Testis (tissue), 3 donors: ENCODE results near the gene MYL6B. TPM values are rescaled to one million over a fixed set of nuclear protein-coding genes. Genes with fewer than 3 reads are reported as not detected.
A peak's percentile ranks its signal among the peaks of the same experiment; 100 is the strongest.

Source experiments
- DNase-seq: peaks from one replicate; pipeline ENCODE4 v3.0.0-alpha.2; 2019
- H3K27ac ChIP-seq, 2 donors: fragments of 200-600 bp; sonication (generic); one replicate each; pipeline ENCODE4 v1.5.1; 2019
- H3K27me3 ChIP-seq: fragments of 200-600 bp; sonication (generic); one replicate; pipeline ENCODE4 v1.5.1; 2019
- H3K36me3 ChIP-seq: fragments of 200-600 bp; sonication (generic); one replicate; pipeline ENCODE4 v1.5.1; 2017; ENCODE audit warnings: low read depth; ENCODE audit errors: missing control alignments
- H3K4me1 ChIP-seq: fragments of 200-600 bp; sonication (generic); one replicate; pipeline ENCODE4 v1.5.1; 2019
- H3K4me3 ChIP-seq, 2 donors: fragments of 200-600 bp; sonication (generic); one replicate each; pipeline ENCODE4 v1.5.1; 2017 to 2019
- H3K9me3 ChIP-seq: fragments of 200-600 bp; sonication (generic); one replicate; pipeline ENCODE4 v1.5.1; 2017
- POLR2A ChIP-seq: fragments of 450-650 bp; IDR thresholded peaks from one replicate; pipeline ENCODE4 v1.6.1; 2017; ENCODE audit warnings: antibody characterized with exemption, mild to moderate bottlenecking, moderate library complexity
- WGBS, 2 donors: methylation state at CpG; one replicate each; pipeline ENCODE4 v1.1.5; 2018; 5-methylcytosine and 5-hydroxymethylcytosine counted together
- intact Hi-C: fragments of 100-400 bp; cut with DNase I; formaldehyde crosslinking; loops from one replicate; pipeline ENCODE4 v1.15.1; 2023; ENCODE audit warnings: low total_unique reads
- polyA plus RNA-seq: library from polyadenylated mRNA; stranded (reverse); fragments of 350-450 nt; fragmentation: Illumina TruSeq; extraction: RNeasy Lipid Tissue Mini Kit (QIAGEN cat#74804); gene quantifications from one replicate; pipeline ENCODE4 v1.2.3, GENCODE V29; 2014; ENCODE audit warnings: low read depth, low replicate concordance; ENCODE audit not compliant: insufficient read depth
- total RNA-seq, 2 donors: library from RNA; depleted of rRNA; stranded (reverse); fragments of >200 nt; gene quantifications; one replicate each; pipeline ENCODE4 v1.2.3, GENCODE V29; 2016
- TF ChIP-seq, protein P1 (sequence below), 3 experiments: fragments of 450-650 bp in 2 of 3; fragments of 200-600 bp in 1 of 3; sonication (generic) in 1 of 3; IDR thresholded peaks; one replicate each; pipeline ENCODE4 v1.5.1; 2016 to 2019; ENCODE audit warnings: antibody characterized with exemption in 3 of 3, mild to moderate bottlenecking in 2 of 3, moderate library complexity in 1 of 3

Gene MYL6B
- total and polyA plus RNA-seq, 3 donors from 2014 or later: 229 to 480 (median 428) TPM

DNA sequence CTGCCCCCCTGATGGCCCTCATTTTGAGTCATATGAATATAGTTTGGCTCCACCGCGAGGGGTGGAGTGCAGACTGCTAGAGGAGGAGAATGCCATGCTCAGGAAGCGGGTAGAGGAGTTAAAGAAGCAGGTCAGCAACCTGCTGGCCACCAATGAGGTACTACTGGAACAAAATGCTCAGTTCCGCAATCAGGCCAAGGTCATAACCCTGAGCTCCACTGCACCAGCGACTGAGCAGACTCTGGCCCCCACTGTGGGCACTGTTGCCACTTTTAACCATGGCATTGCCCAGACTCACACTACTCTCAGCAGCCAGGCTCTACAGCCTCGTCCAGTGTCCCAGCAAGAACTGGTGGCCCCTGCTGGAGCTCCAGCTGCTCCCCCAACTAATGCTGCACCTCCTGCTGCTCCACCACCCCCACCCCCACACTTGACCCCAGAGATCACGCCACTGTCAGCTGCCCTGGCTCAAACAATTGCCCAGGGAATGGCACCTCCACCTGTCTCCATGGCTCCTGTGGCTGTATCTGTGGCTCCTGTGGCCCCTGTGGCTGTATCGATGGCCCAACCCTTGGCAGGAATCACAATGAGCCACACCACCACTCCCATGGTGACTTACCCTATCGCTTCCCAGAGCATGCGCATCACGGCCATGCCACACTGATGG lies 31.1 kb upstream of the MYL6B start:
- Histone ChIP-seq H3K9me3 (no peaks in the 10 kb centered on the region), H3K27ac (no peak overlapping the region), H3K4me3 (no peak overlapping the region), H3K27me3 (no peaks in the 10 kb centered on the region), H3K4me1 (peaks cover 24% of the 10 kb centered on the region), H3K36me3 (no peaks in the 10 kb centered on the region)
- intact Hi-C loops: no loop called here
- no peak for DNase-seq
- 71 to 83% methylated on average over 8 to 11 of the region's 11 CpGs for WGBS, 2 donors
- TF ChIP-seq, protein P1, sequence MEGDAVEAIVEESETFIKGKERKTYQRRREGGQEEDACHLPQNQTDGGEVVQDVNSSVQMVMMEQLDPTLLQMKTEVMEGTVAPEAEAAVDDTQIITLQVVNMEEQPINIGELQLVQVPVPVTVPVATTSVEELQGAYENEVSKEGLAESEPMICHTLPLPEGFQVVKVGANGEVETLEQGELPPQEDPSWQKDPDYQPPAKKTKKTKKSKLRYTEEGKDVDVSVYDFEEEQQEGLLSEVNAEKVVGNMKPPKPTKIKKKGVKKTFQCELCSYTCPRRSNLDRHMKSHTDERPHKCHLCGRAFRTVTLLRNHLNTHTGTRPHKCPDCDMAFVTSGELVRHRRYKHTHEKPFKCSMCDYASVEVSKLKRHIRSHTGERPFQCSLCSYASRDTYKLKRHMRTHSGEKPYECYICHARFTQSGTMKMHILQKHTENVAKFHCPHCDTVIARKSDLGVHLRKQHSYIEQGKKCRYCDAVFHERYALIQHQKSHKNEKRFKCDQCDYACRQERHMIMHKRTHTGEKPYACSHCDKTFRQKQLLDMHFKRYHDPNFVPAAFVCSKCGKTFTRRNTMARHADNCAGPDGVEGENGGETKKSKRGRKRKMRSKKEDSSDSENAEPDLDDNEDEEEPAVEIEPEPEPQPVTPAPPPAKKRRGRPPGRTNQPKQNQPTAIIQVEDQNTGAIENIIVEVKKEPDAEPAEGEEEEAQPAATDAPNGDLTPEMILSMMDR (IDR thresholded peaks at IDR 0.05): no peak
- TF ChIP-seq POLR2A: no peak

DNA sequence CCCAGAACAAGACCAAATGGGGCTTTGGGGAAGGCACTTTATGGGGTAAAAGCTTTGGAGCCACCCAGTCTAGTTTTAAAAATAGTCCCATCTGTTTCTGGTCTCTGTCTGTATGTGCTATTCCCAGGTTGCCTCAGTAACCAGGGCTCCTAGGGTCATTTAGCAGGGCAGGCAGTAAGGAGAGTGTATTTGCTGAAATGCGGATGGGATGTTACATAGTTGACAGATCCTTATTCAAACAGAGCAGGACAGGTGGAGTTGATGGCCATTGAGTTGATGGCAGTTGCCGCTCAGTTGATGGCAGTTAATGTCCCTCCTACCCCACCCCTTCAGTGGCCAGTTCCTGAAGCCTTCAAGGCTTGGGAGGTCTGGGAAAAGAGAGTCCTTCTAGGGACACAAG lies 29.8 kb upstream of the MYL6B start:
- Histone ChIP-seq H3K4me3 (no peak overlapping the region), H3K9me3 (no peaks in the 10 kb centered on the region), H3K36me3 (no peaks in the 10 kb centered on the region), H3K27ac (no peak overlapping the region), H3K4me1 (peaks cover 36% of the 10 kb centered on the region), H3K27me3 (no peaks in the 10 kb centered on the region)
- WGBS, 2 donors: 81 to 85% methylated on average over 2 of the region's 2 CpGs
- intact Hi-C loops: no loop called here
- DNase-seq: no peak
- TF ChIP-seq POLR2A: no peak

DNA sequence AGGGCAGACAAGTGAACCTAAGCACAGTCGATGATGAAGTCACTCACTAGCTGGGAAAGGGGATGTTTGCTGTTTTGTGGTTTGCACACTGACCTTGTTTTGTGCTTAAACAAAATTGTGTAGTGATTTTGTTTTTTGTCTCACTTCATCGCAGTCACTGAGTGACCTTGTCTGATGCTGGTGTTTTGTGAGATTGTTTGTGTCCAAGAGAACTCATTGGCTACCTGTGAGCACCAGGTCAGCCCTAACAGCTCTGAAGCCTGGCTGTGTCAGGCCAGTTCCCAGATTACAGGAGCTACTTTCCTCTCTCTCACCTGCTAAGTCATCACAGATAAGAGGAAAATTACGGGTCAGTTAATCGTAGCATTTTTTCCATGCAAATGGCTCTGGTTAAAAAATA lies 28.3 kb upstream of the MYL6B start:
- no peak for TF ChIP-seq POLR2A
- TF ChIP-seq, protein P1 (IDR thresholded peaks at IDR 0.05): no peak
- H3K27ac ChIP-seq: no peak overlapping the region
- no peaks in the 10 kb centered on the region for H3K9me3 ChIP-seq
- peaks cover 31% of the 10 kb centered on the region for H3K4me1 ChIP-seq
- no peaks in the 10 kb centered on the region for H3K36me3 ChIP-seq
- H3K4me3 ChIP-seq: no peak overlapping the region
- no peaks in the 10 kb centered on the region for H3K27me3 ChIP-seq
- intact Hi-C loops: no loop called here
- 82 to 86% methylated on average over 4 of the region's 4 CpGs for WGBS, 2 donors
- no peak for DNase-seq

DNA sequence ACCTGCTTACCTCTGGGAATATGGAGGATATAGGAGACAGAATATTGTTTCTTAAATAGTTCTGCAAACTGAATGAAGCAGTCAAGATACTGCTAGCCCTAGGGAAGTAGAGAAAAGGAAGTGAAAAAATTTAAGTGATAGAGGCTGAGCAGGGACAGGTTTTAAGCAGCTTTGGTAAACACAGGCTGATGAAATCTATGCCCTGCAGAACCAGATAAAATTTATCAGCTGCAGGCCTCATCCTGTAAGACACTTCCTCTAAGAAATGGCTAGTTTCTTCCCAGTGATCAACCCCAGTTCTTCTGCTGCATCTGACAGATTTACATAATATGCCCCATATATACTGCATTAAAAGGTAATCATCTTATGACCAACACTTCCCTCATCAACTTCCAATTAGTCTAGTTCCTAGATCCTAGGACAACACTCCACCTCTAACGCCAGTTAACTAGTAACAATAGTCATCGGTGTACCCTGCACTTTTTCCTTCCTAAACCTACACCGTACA lies 25.6 kb upstream of the MYL6B start:
- Histone ChIP-seq H3K36me3 (no peaks in the 10 kb centered on the region), H3K4me3 (no peak overlapping the region), H3K9me3 (no peaks in the 10 kb centered on the region), H3K27me3 (no peaks in the 10 kb centered on the region), H3K27ac (peak overlapping the region; percentile 71 to 93), H3K4me1 (peaks cover 26% of the 10 kb centered on the region)
- DNase-seq: no peak
- WGBS, 2 donors: 39 to 52% methylated on average over 3 of the region's 3 CpGs
- TF ChIP-seq, protein P1 (IDR thresholded peaks at IDR 0.05): no peak
- TF ChIP-seq POLR2A: no peak
- intact Hi-C loops: loop anchor here (5.0 kb wide), 1 partner anchor 36 kb away; no protein-coding TSS in a partner anchor

DNA sequence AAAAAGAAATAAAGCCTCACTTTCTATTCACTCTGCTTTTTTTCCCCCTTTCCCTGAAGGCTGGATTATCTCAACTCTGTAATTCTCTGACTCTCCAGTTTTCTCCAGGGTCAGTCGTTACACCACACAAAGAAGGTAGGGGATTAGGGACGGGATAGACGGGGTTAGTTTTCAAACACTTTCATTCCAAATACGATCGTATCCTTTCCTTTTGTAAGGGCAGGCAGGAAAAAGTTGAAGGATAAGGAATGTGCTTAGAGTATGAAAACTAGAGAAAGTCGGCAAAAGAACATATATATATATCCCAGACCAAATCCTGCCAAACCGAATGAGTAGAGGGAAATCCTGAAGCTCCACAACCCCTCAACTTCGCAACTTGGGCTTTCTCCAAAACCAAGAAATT lies 24.9 kb upstream of the MYL6B start:
- intact Hi-C loops: loop anchor here (5.0 kb wide), 1 partner anchor 35 kb away; no protein-coding TSS in a partner anchor
- Histone ChIP-seq H3K27me3 (no peaks in the 10 kb centered on the region), H3K27ac (peak overlapping the region; percentile 71 to 93), H3K4me1 (peaks cover 26% of the 10 kb centered on the region), H3K36me3 (no peaks in the 10 kb centered on the region), H3K9me3 (no peaks in the 10 kb centered on the region), H3K4me3 (peak overlapping the region; percentile 77)
- 0% methylated on average over 8 of the region's 8 CpGs for WGBS, 2 donors
- no peak for TF ChIP-seq POLR2A
- TF ChIP-seq, protein P1 (IDR thresholded peaks at IDR 0.05): no peak
- DNase-seq: no peak
